A549 (cell line): ENCODE results near the gene PARM1.

Source experiments
- CHD4 ChIP-seq: fragments of 200-600 bp; sonication (generic); IDR thresholded peaks from 2 replicates; pipeline ENCODE4 v1.6.1; 2016; ENCODE audit warnings: antibody characterized with exemption, mild to moderate bottlenecking, borderline replicate concordance
- ELK1 ChIP-seq: fragments of 150-350 bp; IDR thresholded peaks from 2 replicates; pipeline ENCODE4 v1.6.1; 2014; ENCODE audit warnings: low read depth, mild to moderate bottlenecking, low read length
- EP300 ChIP-seq, 2 experiments: fragments of >200 bp; sonication (Bioruptor Twin); formaldehyde crosslinking; IDR thresholded peaks; 2 replicates in 1 of 2; 3 replicates in 1 of 2; pipeline ENCODE4 v1.6.1; 2016 to 2017
- GATA3 ChIP-seq: IDR thresholded peaks from 2 replicates; pipeline ENCODE4 v1.6.1; 2012; ENCODE audit warnings: borderline replicate concordance
- HOXA7 ChIP-seq: fragments of 250-450 bp; sonication (Bioruptor Pico); IDR thresholded peaks from 2 replicates; pipeline ENCODE4 v1.5.0; 2020; ENCODE audit warnings: mild to moderate bottlenecking, moderate library complexity
- NPAS2 ChIP-seq: fragments of 250-450 bp; sonication (Bioruptor Pico); IDR thresholded peaks from 2 replicates; pipeline ENCODE4 v1.8.0; 2022; ENCODE audit warnings: mild to moderate bottlenecking, moderate library complexity, borderline replicate concordance
- POLR2A ChIP-seq: IDR thresholded peaks from 2 replicates; pipeline ENCODE4 v1.6.1; 2012; ENCODE audit warnings: mild to moderate bottlenecking, low read length
- POLR2AphosphoS2 ChIP-seq: conservative IDR thresholded peaks from 2 replicates; pipeline ENCODE4 v1.6.1; 2012; ENCODE audit warnings: low read length, improper control_type of control experiment, inconsistent platforms
- RCOR1 ChIP-seq: fragments of 150-350 bp; IDR thresholded peaks from 2 replicates; pipeline ENCODE4 v1.6.1; 2014; ENCODE audit warnings: antibody characterized with exemption, low read length, low read depth
- RFX5 ChIP-seq: fragments of 450-650 bp; IDR thresholded peaks from 2 replicates; pipeline ENCODE4 v1.7.1; 2014; ENCODE audit warnings: antibody characterized with exemption, mild to moderate bottlenecking, moderate library complexity
- SMC3 ChIP-seq: fragments of >200 bp; sonication (Bioruptor Twin); formaldehyde crosslinking; IDR thresholded peaks from 3 replicates; pipeline ENCODE4 v1.6.1; 2018; ENCODE audit warnings: inconsistent platforms
- TF ChIP-seq, protein P1 (sequence below): fragments of >200 bp; sonication (Bioruptor Twin); formaldehyde crosslinking; IDR thresholded peaks from 3 replicates; pipeline ENCODE4 v1.5.1; 2016
- TF ChIP-seq, protein P2 (sequence below): IDR thresholded peaks from 2 replicates; pipeline ENCODE4 v1.6.1; 2012; ENCODE audit warnings: low read depth, borderline replicate concordance

DNA sequence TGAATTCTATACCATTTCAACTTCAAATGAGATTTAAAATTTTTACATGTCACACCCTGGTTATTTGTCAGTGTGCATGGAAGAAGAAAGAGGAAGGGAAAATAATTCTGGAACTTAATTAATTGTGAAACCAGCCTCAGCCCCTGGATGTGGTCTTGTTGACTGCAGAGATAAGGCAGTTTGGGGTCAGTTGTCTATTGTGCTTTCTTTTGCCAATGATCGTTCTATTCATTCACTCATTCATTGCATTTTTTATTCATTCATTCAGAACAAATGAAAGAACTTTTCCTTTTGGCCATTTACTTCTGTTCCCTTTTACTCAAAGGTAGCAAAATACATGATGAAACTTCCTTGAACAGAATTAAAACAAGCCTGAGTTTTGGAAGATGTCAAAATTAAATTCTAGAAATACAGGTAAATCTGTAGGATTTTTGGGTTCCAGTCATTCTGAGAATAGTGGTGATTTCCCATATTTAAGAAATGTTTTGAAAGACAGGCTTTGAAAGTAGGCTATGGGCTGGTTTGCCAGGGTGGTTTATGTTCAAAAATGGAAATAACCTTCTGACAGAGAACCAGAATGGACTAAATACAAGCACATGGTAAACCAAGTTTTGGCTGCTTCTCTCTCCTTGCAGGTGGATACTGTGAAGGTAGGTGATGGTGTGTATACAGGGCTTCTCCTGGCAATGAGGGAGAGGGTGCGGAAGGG, 35.7 kb downstream of the PARM1 start:
- TF ChIP-seq, protein P1, sequence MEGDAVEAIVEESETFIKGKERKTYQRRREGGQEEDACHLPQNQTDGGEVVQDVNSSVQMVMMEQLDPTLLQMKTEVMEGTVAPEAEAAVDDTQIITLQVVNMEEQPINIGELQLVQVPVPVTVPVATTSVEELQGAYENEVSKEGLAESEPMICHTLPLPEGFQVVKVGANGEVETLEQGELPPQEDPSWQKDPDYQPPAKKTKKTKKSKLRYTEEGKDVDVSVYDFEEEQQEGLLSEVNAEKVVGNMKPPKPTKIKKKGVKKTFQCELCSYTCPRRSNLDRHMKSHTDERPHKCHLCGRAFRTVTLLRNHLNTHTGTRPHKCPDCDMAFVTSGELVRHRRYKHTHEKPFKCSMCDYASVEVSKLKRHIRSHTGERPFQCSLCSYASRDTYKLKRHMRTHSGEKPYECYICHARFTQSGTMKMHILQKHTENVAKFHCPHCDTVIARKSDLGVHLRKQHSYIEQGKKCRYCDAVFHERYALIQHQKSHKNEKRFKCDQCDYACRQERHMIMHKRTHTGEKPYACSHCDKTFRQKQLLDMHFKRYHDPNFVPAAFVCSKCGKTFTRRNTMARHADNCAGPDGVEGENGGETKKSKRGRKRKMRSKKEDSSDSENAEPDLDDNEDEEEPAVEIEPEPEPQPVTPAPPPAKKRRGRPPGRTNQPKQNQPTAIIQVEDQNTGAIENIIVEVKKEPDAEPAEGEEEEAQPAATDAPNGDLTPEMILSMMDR = no peak
- TF ChIP-seq POLR2A (no peak), POLR2AphosphoS2 (no peak), HOXA7 (CRISPR knock-in tag) (no peak), RCOR1 (no peak), ELK1 (no peak), SMC3 (no peak), NPAS2 (CRISPR knock-in tag) (no peak), EP300 (IDR thresholded peaks at IDR 0.05) (no peak), GATA3 (no peak), CHD4 (no peak), RFX5 (no peak)
- TF ChIP-seq, protein P2, sequence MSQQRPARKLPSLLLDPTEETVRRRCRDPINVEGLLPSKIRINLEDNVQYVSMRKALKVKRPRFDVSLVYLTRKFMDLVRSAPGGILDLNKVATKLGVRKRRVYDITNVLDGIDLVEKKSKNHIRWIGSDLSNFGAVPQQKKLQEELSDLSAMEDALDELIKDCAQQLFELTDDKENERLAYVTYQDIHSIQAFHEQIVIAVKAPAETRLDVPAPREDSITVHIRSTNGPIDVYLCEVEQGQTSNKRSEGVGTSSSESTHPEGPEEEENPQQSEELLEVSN = no peak
